ENCODE results near the gene UCK2.

UCK2 gene

GRCh38 chr1:165858967-165859845, 31.8 kb downstream of the UCK2 start:
- H3K4me1 Mint-ChIP-seq = peaks cover 39% of the 10 kb centered on the region
- TF ChIP-seq CTCF (IDR thresholded peaks at IDR 0.05; ENCODE audit: unreplicated experiment in 3 of 3) = no peak
- H3K27ac Mint-ChIP-seq = no peak overlapping the region
- no peaks in the 10 kb centered on the region for H3K9me3 Mint-ChIP-seq
- H3K27me3 Mint-ChIP-seq (ENCODE audit: low read depth) = no peaks in the 10 kb centered on the region
- peaks cover 4% of the 10 kb centered on the region for H3K36me3 Mint-ChIP-seq (ENCODE audit: low read depth)
- no peak overlapping the region for H3K4me3 Mint-ChIP-seq

- H3K4me3 Mint-ChIP-seq = no peak overlapping the region
- H3K36me3 Mint-ChIP-seq (ENCODE audit: low read depth) = peaks cover 4% of the 10 kb centered on the region
- no peaks in the 10 kb centered on the region for H3K27me3 Mint-ChIP-seq (ENCODE audit: low read depth)
- no peak for TF ChIP-seq CTCF (IDR thresholded peaks at IDR 0.05; ENCODE audit: unreplicated experiment in 3 of 3)
- H3K9me3 Mint-ChIP-seq = no peaks in the 10 kb centered on the region
- no peak overlapping the region for H3K27ac Mint-ChIP-seq
- H3K4me1 Mint-ChIP-seq = peaks cover 39% of the 10 kb centered on the region
These were observed 32.7 kb downstream of the UCK2 start for GRCh38 chr1:165860065-165860464.

- no peak for TF ChIP-seq CTCF (IDR thresholded peaks at IDR 0.05; ENCODE audit: unreplicated experiment in 3 of 3)
- H3K9me3 Mint-ChIP-seq = no peaks in the 10 kb centered on the region
- peaks cover 7% of the 10 kb centered on the region for H3K36me3 Mint-ChIP-seq (ENCODE audit: low read depth)
- no peak overlapping the region for H3K27ac Mint-ChIP-seq
- no peak overlapping the region for H3K4me3 Mint-ChIP-seq
- H3K4me1 Mint-ChIP-seq = peaks cover 25% of the 10 kb centered on the region
- no peaks in the 10 kb centered on the region for H3K27me3 Mint-ChIP-seq (ENCODE audit: low read depth)
These were observed 34.5 kb downstream of the UCK2 start for GRCh38 chr1:165861911-165862310.

- Mint-ChIP-seq H3K9me3 (no peaks in the 10 kb centered on the region), H3K27ac (no peak overlapping the region), H3K4me1 (peaks cover 20% of the 10 kb centered on the region), H3K4me3 (no peak overlapping the region), H3K36me3 (ENCODE audit: low read depth) (peaks cover 7% of the 10 kb centered on the region), H3K27me3 (ENCODE audit: low read depth) (no peaks in the 10 kb centered on the region)
- no peak for TF ChIP-seq CTCF (IDR thresholded peaks at IDR 0.05; ENCODE audit: unreplicated experiment in 3 of 3)
These were observed 35.0 kb downstream of the UCK2 start for GRCh38 chr1:165862448-165862847.

- H3K27me3 Mint-ChIP-seq (ENCODE audit: low read depth) = no peaks in the 10 kb centered on the region
- peaks cover 12% of the 10 kb centered on the region for H3K4me1 Mint-ChIP-seq
- H3K4me3 Mint-ChIP-seq = no peak overlapping the region
- no peaks in the 10 kb centered on the region for H3K9me3 Mint-ChIP-seq
- H3K27ac Mint-ChIP-seq = no peak overlapping the region
- TF ChIP-seq CTCF (IDR thresholded peaks at IDR 0.05; ENCODE audit: unreplicated experiment in 3 of 3) = no peak
- peaks cover 7% of the 10 kb centered on the region for H3K36me3 Mint-ChIP-seq (ENCODE audit: low read depth)
These were observed 35.9 kb downstream of the UCK2 start for GRCh38 chr1:165863346-165863745.

Data from nephron (organoid).